ENCODE results near the gene EHD3. TPM values are rescaled to one million over a fixed set of nuclear protein-coding genes. Genes with fewer than 3 reads are reported as not detected.
"Not testable (repeated sequence)": the region's sequence is repeated elsewhere in the genome, so short reads cannot be mapped to it uniquely, and the experiment has no call there.

Gene EHD3
- polyA plus RNA-seq, 5 donors = 7.5 to 10.8 (median 9.0) TPM

- no peak for DNase-seq
Observed at GRCh38 chr2:31254237-31255203, 20.6 kb downstream of the EHD3 start.

DNA sequence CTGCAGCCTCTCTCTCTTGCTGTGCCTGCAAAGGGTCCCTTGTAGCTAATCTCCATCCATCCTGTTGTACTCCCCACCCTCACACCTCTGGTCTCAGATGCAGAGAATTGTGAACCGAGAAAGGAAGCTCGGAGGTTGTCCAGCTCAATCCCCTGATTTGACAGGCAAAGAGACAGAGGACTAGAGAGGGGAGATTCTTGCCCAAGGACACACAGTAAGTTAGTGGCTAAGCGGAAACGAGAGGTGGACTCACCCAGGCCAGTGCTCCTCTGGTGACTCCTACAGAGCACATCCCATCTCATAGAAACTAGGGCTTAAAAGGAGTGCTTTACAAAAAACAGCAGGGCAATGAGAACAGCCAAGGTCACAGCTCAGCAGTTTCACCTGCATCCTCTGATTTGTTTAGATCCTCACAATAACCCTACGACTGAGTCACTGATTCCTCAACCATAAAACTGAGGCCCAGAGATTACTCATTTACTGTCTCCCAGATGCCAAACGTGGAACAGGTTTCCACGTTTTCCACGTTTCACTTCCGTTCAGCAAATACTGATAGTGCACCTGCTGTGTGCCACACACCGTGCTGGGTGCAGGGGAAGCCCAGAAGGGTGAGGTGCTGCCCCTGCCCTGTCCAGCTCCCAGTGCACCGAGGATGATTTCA lies 22.1 kb downstream of the EHD3 start:
- DNase-seq = no peak

- DNase-seq = no peak
Observed at GRCh38 chr2:31256611-31257382, 22.8 kb downstream of the EHD3 start.

- no peak for DNase-seq
Observed at GRCh38 chr2:31258351-31258750, 24.4 kb downstream of the EHD3 start.

- DNase-seq = no peak
Observed at GRCh38 chr2:31259075-31259474, 25.1 kb downstream of the EHD3 start.

GRCh38 chr2:31260870-31261269 lies 26.9 kb downstream of the EHD3 start:
- DNase-seq = no peak

DNA sequence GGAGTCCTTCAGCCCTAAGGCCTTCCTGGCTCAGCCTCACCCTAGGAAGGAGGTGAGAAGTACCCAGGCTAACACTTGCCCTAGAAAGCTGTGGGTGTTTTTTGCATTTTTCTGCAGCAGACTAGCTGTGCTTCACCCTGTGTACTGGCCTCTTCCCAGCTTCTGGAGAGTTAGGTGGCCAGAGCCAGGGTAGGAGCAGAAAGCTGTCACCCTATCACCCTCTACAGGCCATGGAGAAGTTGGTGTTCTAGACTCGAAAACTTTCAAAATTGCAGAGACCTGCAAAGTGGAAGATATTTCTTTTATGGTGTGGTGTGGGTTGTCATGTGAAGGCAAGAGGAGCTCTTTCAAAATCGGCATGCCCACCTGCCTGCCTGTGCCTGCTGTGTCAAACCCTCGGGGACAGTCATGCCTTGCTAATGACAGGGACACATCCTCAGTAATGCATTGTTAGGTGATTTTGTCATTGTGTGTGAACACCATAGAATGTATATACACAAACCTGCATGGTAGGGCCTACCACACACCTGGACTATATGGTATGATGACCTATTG lies 29.8 kb downstream of the EHD3 start:
- no peak for DNase-seq

DNA sequence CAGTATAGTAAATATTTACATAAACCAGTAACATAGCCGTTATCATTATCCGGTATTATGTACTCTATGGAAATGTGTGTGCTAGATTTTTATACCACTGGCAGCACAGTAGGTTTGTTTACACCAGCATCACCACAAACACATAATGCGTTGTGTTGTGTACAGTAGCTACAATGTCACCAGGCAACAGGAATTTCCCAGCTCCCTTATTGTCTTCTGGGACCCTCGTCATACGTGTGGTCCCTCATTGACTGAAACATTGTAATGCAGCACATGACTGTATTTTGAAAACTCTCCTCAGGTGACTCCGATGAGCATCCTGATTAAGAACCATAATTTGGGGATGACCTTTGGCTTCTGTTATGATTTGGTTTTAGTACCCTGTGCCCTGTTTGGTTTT lies 31.3 kb downstream of the EHD3 start:
- no peak for DNase-seq

GRCh38 chr2:31266804-31267203 lies 32.9 kb downstream of the EHD3 start:
- DNase-seq = no peak

- no peak for DNase-seq
Observed at GRCh38 chr2:31267437-31268120, 33.6 kb downstream of the EHD3 start.

- DNase-seq = no peak
Observed at GRCh38 chr2:31268344-31268743, 34.4 kb downstream of the EHD3 start.

DNA sequence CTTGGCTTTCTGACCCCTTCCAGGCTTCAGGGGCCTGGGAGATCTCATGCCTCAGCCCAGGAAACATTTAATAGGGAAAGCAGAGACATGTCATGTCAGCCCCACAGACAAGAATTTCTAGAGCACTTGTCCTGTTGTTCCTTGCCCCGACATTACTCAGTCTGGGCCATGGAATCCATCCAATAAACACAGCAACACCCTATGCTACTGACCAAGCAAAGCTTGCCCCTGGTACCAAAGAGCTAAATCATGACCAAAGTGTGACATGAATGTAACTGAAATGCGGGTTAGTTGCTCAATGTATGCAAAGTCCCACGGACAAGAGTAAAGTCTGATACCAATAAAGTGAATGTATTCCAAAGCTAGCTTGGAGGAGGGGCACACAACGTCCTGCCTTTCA lies 35.1 kb downstream of the EHD3 start:
- no peak for DNase-seq

- no peak for DNase-seq
Observed at GRCh38 chr2:31270131-31270530, 36.2 kb downstream of the EHD3 start.

DNA sequence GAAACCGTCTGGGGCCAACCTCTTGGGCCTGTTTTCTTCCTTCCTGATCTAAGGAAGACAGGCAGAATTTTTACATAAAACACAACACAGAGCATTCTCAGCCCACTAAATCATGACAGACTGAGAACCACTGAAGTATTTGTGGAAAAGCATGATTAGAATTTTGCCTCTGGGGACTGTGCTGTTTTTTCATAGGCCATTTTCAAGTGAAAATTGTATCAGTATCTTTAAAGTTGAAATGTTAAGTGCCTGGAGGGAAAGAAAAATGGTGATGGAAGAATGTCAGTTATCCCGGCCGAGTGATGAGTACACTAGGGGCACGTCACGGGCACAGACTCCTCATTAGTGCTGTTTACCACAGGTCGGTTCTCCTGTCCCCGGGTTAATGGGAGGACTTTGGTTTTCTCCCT lies 36.9 kb downstream of the EHD3 start:
- no peak for DNase-seq

- no peak for DNase-seq
Observed at GRCh38 chr2:31271851-31272267, 37.9 kb downstream of the EHD3 start.

DNA sequence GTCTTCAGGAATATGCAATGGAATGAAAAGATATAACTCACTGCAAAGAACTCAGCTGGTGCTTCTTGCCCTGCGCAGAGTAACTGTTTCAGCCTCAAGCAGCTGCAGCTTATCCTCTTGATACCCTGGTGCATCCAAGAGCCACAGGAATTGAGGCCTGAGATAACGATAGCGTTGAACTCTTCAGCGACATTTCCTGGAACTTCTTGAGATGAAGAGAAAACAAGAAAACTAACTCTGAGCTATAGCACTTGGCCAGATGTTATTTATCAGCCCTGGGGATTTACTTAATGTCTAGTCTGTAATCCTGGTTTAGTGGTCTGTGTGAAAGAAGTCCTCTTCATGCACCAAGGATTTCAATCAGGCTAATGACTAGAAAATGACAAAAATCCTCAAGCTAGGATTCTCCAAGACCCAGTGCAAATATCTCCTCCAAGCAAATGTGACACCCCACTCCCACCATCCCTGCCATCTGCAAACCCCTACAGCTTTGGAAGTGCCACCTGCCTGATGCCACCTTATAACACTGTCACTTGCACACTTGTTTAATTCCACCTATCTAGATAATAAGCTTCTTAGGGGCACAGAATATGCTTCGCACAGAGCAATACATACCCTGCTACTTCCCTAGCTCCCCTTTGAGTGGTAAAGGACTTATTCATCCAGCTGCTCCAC lies 40.6 kb downstream of the EHD3 start:
- DNase-seq = peak; percentile 49 to 66

- no peak for DNase-seq
Observed at GRCh38 chr2:31275976-31276375, 42.0 kb downstream of the EHD3 start.

GRCh38 chr2:31277621-31278020 lies 43.7 kb downstream of the EHD3 start:
- no peak for DNase-seq

DNA sequence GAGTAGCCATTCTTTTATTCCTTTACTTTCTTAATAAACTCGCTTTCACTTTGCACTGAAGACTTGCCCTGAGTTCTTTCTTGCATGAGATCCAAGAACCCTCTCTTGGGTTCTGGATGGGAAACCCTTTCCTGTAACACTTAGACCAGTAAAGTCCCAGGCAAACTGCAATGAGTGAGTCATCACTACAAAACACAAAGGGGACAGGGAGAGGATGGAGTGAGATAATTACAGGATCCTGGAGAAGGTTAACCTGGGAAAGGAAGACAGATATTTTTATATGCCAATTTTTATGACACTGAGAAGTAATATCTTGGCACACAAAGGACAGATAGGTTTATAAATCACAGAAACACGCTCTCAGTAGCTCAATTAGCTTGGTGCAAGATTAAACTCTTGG lies 48.7 kb downstream of the EHD3 start:
- DNase-seq = no peak

GRCh38 chr2:31283193-31283919 lies 49.4 kb downstream of the EHD3 start:
- not testable (repeated sequence) for DNase-seq
